ENCODE results near the gene CD9. TPM values are rescaled to one million over a fixed set of nuclear protein-coding genes. Genes with fewer than 3 reads are reported as not detected.

CD9 gene
- polyA plus RNA-seq, 1 donor from 2014 or later: not detected

GRCh38 chr12:6180268-6181051, 19.7 kb upstream of the CD9 start:
- H3F3A ChIP-seq (ENCODE audit: insufficient read depth, low read length, poor library complexity, severe bottlenecking): no peaks in the 10 kb centered on the region
- no peaks in the 10 kb centered on the region for H3K79me2 ChIP-seq (replicated peaks; ENCODE audit: insufficient read depth, low read length)
- H2AFZ ChIP-seq (ENCODE audit: low read depth, low read length): no peak overlapping the region
- no peaks in the 10 kb centered on the region for H3K9me2 ChIP-seq (ENCODE audit: insufficient read depth, low read length)
- H3K27ac ChIP-seq (ENCODE audit: low read length): no peak overlapping the region
- no peaks in the 10 kb centered on the region for H4K20me1 ChIP-seq (ENCODE audit: insufficient read depth)
- H3K9ac ChIP-seq (ENCODE audit: low read length): no peak overlapping the region
- no peak overlapping the region for H3K4me2 ChIP-seq (ENCODE audit: low read length)
- TF ChIP-seq TAF1 (IDR thresholded peaks at IDR 0.05; ENCODE audit: low read depth) (no peak), EP300 (conservative IDR thresholded peaks at IDR 0.05; ENCODE audit: poor library complexity, severe bottlenecking) (no peak), CTCF (IDR thresholded peaks at IDR 0.05; ENCODE audit: poor library complexity, severe bottlenecking) (no peak), REST (IDR thresholded peaks at IDR 0.05; ENCODE audit: borderline replicate concordance) (no peak), POLR2AphosphoS5 (IDR thresholded peaks at IDR 0.05) (no peak), SMC3 (conservative IDR thresholded peaks at IDR 0.05; ENCODE audit: poor library complexity) (no peak), RAD21 (conservative IDR thresholded peaks at IDR 0.05) (no peak), MXI1 (conservative IDR thresholded peaks at IDR 0.05; ENCODE audit: poor library complexity, severe bottlenecking) (no peak), EZH2 (IDR thresholded peaks at IDR 0.05; ENCODE audit: borderline replicate concordance, insufficient read depth, low read length, poor library complexity, severe bottlenecking) (no peak)
- no peaks in the 10 kb centered on the region for H3K27me3 ChIP-seq (ENCODE audit: insufficient read depth, low read depth, low read length)
- no peaks in the 10 kb centered on the region for H3K36me3 ChIP-seq (ENCODE audit: insufficient read depth, low read length)
- no peaks in the 10 kb centered on the region for H3K9me3 ChIP-seq (ENCODE audit: low read length)
- no peak overlapping the region for H3K4me3 ChIP-seq (ENCODE audit: low read length)

- H3K27ac ChIP-seq (ENCODE audit: low read length): no peak overlapping the region
- no peaks in the 10 kb centered on the region for H3K36me3 ChIP-seq (ENCODE audit: insufficient read depth, low read length)
- no peak overlapping the region for H3K4me2 ChIP-seq (ENCODE audit: low read length)
- H3K9me3 ChIP-seq (ENCODE audit: low read length): no peaks in the 10 kb centered on the region
- no peaks in the 10 kb centered on the region for H4K20me1 ChIP-seq (ENCODE audit: insufficient read depth)
- H3K4me3 ChIP-seq (ENCODE audit: low read length): no peak overlapping the region
- no peaks in the 10 kb centered on the region for H3K9me2 ChIP-seq (ENCODE audit: insufficient read depth, low read length)
- H3K9ac ChIP-seq (ENCODE audit: low read length): no peak overlapping the region
- TF ChIP-seq TAF1 (IDR thresholded peaks at IDR 0.05; ENCODE audit: low read depth) (no peak), EZH2 (IDR thresholded peaks at IDR 0.05; ENCODE audit: borderline replicate concordance, insufficient read depth, low read length, poor library complexity, severe bottlenecking) (no peak), RAD21 (conservative IDR thresholded peaks at IDR 0.05) (no peak), SMC3 (conservative IDR thresholded peaks at IDR 0.05; ENCODE audit: poor library complexity) (no peak)
- no peak overlapping the region for H2AFZ ChIP-seq (ENCODE audit: low read depth, low read length)
- H3F3A ChIP-seq (ENCODE audit: insufficient read depth, low read length, poor library complexity, severe bottlenecking): no peaks in the 10 kb centered on the region
- no peaks in the 10 kb centered on the region for H3K79me2 ChIP-seq (replicated peaks; ENCODE audit: insufficient read depth, low read length)
- H3K27me3 ChIP-seq (ENCODE audit: insufficient read depth, low read depth, low read length): no peaks in the 10 kb centered on the region
These were observed 19.0 kb upstream of the CD9 start for GRCh38 chr12:6181166-6181565.
